Caco-2 (cell line): ENCODE measurements around the gene PXMP4. TPM values are rescaled to one million over a fixed set of nuclear protein-coding genes. Genes with fewer than 3 reads are reported as not detected.
"Not testable (repeated sequence)": the region's sequence is repeated elsewhere in the genome, so short reads cannot be mapped to it uniquely, and the experiment has no call there.

Experiments
- BruUV-seq: library from RNA; stranded (reverse); fragments of 400-500 nt; replicated peaks from 2 replicates; lab custom pipeline; 2021; lab: Mats Ljungman, UMichigan
- CTCF ChIA-PET: fragments of 300-600 bp; sonication (Branson Sonifier 250); formaldehyde crosslinking; loops from one replicate; lab custom pipeline; 2022; ENCODE audit warnings: antibody characterized with exemption; lab: Charles Lee
- POLR2A ChIA-PET: fragments of 300-600 bp; sonication (Branson Sonifier 250); formaldehyde crosslinking; loops from one replicate; lab custom pipeline; 2022; ENCODE audit warnings: antibody characterized with exemption; lab: Charles Lee
- DNase-seq, 2 experiments: peaks; one replicate each; pipeline versions ENCODE4 v3.0.0 to v3.0.0-alpha.2; 2020 to 2022
- H3K27me3 ChIP-seq: replicated peaks from 2 replicates; pipeline ENCODE4 v1.6.0; 2011; ENCODE audit warnings: low read length; ENCODE audit not compliant: control insufficient read depth, insufficient read depth
- H3K36me3 ChIP-seq: 2 replicates; pipeline ENCODE4 v1.5.1; 2011; ENCODE audit warnings: low read length; ENCODE audit not compliant: control insufficient read depth, insufficient read depth
- H3K4me1 ChIP-seq: fragments of 250-450 bp; sonication (Bioruptor Pico); 2 replicates; pipeline ENCODE4 v1.5.1; 2020; ENCODE audit warnings: mild to moderate bottlenecking
- H3K4me3 ChIP-seq: 2 replicates; pipeline ENCODE4 v1.5.1; 2011; ENCODE audit warnings: low read depth, mild to moderate bottlenecking, control low read depth, low read length
- H3K9me3 ChIP-seq: fragments of 250-450 bp; sonication (Bioruptor Pico); 2 replicates; pipeline ENCODE4 v1.5.1; 2020; ENCODE audit warnings: mild to moderate bottlenecking, moderate library complexity
- H3K27ac Mint-ChIP-seq: one replicate; pipeline ENCODE4 v1.8.0; 2022; ENCODE audit warnings: mixed read lengths; ENCODE audit not compliant: unreplicated experiment
- H3K27me3 Mint-ChIP-seq: one replicate; pipeline ENCODE4 v1.8.0; 2022; ENCODE audit warnings: mixed read lengths; ENCODE audit not compliant: insufficient read depth, unreplicated experiment
- H3K36me3 Mint-ChIP-seq: one replicate; pipeline ENCODE4 v1.8.0; 2022; ENCODE audit warnings: mild to moderate bottlenecking, mixed read lengths; ENCODE audit not compliant: insufficient read depth, unreplicated experiment
- H3K4me1 Mint-ChIP-seq: one replicate; pipeline ENCODE4 v1.8.0; 2022; ENCODE audit warnings: low read depth, mixed read lengths; ENCODE audit not compliant: unreplicated experiment
- H3K4me3 Mint-ChIP-seq: one replicate; pipeline ENCODE4 v1.8.0; 2022; ENCODE audit warnings: mild to moderate bottlenecking, moderate library complexity, mixed read lengths; ENCODE audit not compliant: unreplicated experiment
- H3K9me3 Mint-ChIP-seq: one replicate; pipeline ENCODE4 v1.8.0; 2022; ENCODE audit warnings: mixed read lengths; ENCODE audit not compliant: unreplicated experiment
- intact Hi-C: fragments of 100-400 bp; cut with micrococcal nuclease; formaldehyde crosslinking; loops from one replicate; pipeline ENCODE4 v1.10.0; 2022; ENCODE audit not compliant: unreplicated experiment
- total RNA-seq: library from RNA; stranded (reverse); gene quantifications from 2 replicates; pipeline ENCODE4 v1.2.3, GENCODE V29; 2022
- TF ChIP-seq, protein P1 (sequence below), 2 experiments: fragments of 200-600 bp in 1 of 2; IDR thresholded peaks; 1 replicate in 1 of 2; 2 replicates in 1 of 2; pipeline versions ENCODE4 v1.5.1 to v1.8.0; 2011 to 2022; ENCODE audit warnings: antibody characterized with exemption in 1 of 2, control low read depth in 1 of 2, inconsistent platforms in 1 of 2, low read depth in 1 of 2, low read length in 1 of 2, mild to moderate bottlenecking in 1 of 2, moderate library complexity in 1 of 2; ENCODE audit not compliant: insufficient read depth in 1 of 2, severe bottlenecking in 1 of 2, unreplicated experiment in 1 of 2

PXMP4 gene
- total RNA-seq, 1 experiment from 2014 or later = 39.5 TPM

- H3K27ac Mint-ChIP-seq = no peak overlapping the region
Observed at GRCh38 chr20:33703498-33704137, 16.5 kb downstream of the PXMP4 start.

GRCh38 chr20:33702861-33703260 is 17.2 kb downstream of the PXMP4 start:
- H3K27me3 ChIP-seq = no peaks in the 10 kb centered on the region
- intact Hi-C loops = no loop called here
- H3K9me3 Mint-ChIP-seq = peaks cover 29% of the 10 kb centered on the region
- DNase-seq = no peak
- TF ChIP-seq, protein P1, sequence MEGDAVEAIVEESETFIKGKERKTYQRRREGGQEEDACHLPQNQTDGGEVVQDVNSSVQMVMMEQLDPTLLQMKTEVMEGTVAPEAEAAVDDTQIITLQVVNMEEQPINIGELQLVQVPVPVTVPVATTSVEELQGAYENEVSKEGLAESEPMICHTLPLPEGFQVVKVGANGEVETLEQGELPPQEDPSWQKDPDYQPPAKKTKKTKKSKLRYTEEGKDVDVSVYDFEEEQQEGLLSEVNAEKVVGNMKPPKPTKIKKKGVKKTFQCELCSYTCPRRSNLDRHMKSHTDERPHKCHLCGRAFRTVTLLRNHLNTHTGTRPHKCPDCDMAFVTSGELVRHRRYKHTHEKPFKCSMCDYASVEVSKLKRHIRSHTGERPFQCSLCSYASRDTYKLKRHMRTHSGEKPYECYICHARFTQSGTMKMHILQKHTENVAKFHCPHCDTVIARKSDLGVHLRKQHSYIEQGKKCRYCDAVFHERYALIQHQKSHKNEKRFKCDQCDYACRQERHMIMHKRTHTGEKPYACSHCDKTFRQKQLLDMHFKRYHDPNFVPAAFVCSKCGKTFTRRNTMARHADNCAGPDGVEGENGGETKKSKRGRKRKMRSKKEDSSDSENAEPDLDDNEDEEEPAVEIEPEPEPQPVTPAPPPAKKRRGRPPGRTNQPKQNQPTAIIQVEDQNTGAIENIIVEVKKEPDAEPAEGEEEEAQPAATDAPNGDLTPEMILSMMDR (IDR thresholded peaks at IDR 0.05; ENCODE audit: insufficient read depth in 1 of 2, low read depth in 1 of 2, low read length in 1 of 2, severe bottlenecking in 1 of 2, unreplicated experiment in 1 of 2) = no peak
- POLR2A ChIA-PET = no interaction called here
- no peak overlapping the region for H3K27ac Mint-ChIP-seq
- no peaks in the 10 kb centered on the region for H3K4me1 Mint-ChIP-seq
- CTCF ChIA-PET = no interaction called here
- no TSS peak for BruUV-seq
- H3K4me3 ChIP-seq = no peak overlapping the region
- no peaks in the 10 kb centered on the region for H3K27me3 Mint-ChIP-seq
- H3K4me3 Mint-ChIP-seq = no peak overlapping the region
- peaks cover 26% of the 10 kb centered on the region for H3K36me3 Mint-ChIP-seq
- H3K36me3 ChIP-seq = no peaks in the 10 kb centered on the region
- H3K9me3 ChIP-seq = peaks cover 25% of the 10 kb centered on the region
- H3K4me1 ChIP-seq = no peaks in the 10 kb centered on the region

More at GRCh38 chr20:33703498-33704137, 16.5 kb downstream of the PXMP4 start:
- Histone ChIP-seq H3K9me3 (peaks cover 18% of the 10 kb centered on the region), H3K27me3 (no peaks in the 10 kb centered on the region), H3K4me3 (no peak overlapping the region), H3K4me1 (no peaks in the 10 kb centered on the region), H3K36me3 (no peaks in the 10 kb centered on the region)
- Mint-ChIP-seq H3K27me3 (no peaks in the 10 kb centered on the region), H3K9me3 (peaks cover 21% of the 10 kb centered on the region), H3K36me3 (peaks cover 26% of the 10 kb centered on the region), H3K4me1 (no peaks in the 10 kb centered on the region), H3K4me3 (no peak overlapping the region)
- intact Hi-C loops = no loop called here
- ChIA-PET CTCF (interaction anchor here (1.5 kb wide), 1 partner anchor 29 kb away, joined by 3 read pairs; no protein-coding TSS in a partner anchor), POLR2A (interaction anchor here (0.6 kb wide), 1 partner anchor 1631 kb away, joined by 16 read pairs; no protein-coding TSS in a partner anchor)
- DNase-seq = no peak
- TF ChIP-seq, protein P1 (IDR thresholded peaks at IDR 0.05; ENCODE audit: insufficient read depth in 1 of 2, low read depth in 1 of 2, low read length in 1 of 2, severe bottlenecking in 1 of 2, unreplicated experiment in 1 of 2) = no peak
- BruUV-seq = no TSS peak

GRCh38 chr20:33701629-33702450 is 18.3 kb downstream of the PXMP4 start:
- peak overlapping the region; percentile 49 for H3K27ac Mint-ChIP-seq
- Histone ChIP-seq H3K9me3 (peaks cover 25% of the 10 kb centered on the region), H3K36me3 (no peaks in the 10 kb centered on the region), H3K27me3 (no peaks in the 10 kb centered on the region), H3K4me1 (no peaks in the 10 kb centered on the region), H3K4me3 (no peak overlapping the region)
- H3K4me1 Mint-ChIP-seq = no peaks in the 10 kb centered on the region
- H3K9me3 Mint-ChIP-seq = peaks cover 38% of the 10 kb centered on the region
- TF ChIP-seq, protein P1 (IDR thresholded peaks at IDR 0.05; ENCODE audit: insufficient read depth in 1 of 2, low read depth in 1 of 2, low read length in 1 of 2, severe bottlenecking in 1 of 2, unreplicated experiment in 1 of 2) = no peak
- CTCF ChIA-PET = no interaction called here
- intact Hi-C loops = no loop called here
- POLR2A ChIA-PET = no interaction called here
- H3K27me3 Mint-ChIP-seq = no peaks in the 10 kb centered on the region
- no TSS peak for BruUV-seq
- H3K36me3 Mint-ChIP-seq = peaks cover 20% of the 10 kb centered on the region
- no peak overlapping the region for H3K4me3 Mint-ChIP-seq
- DNase-seq = no peak

DNA sequence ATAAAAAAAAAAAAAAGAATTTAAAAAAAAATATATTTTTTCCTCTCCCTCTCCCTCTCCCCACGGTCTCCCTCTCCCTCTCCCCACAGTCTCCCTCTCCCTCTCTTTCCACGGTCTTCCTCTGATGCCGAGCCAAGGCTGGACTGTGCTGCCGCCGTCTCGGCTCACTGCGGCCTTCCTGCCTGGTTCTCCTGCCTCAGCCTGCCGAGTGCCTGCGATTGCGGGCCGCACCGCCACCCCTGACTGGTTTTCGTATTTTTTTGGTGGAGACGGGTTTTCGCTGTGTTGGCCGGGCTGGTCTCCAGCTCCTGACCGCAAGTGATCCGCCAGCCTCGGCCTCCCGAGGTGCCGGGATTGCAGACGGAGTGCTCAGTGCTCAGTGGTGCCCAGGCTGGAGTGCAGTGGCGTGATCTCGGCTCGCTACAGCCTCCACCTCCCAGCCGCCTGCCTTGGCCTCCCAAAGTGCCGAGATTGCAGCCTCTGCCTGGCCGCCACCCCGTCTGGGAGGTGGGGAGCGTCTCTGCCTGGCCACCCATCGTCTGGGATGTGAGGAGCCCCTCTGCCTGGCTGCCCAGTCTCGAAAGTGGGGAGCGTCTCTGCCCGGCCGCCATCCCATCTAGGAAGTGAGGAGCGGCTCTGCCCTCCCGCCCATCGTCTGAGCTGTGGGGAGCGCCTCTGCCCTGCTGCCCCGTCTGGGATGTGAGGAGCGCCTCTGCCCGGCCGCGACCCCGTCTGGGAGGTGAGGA is 19.2 kb downstream of the PXMP4 start:
- peaks cover 38% of the 10 kb centered on the region for H3K9me3 Mint-ChIP-seq

More for the DNA sequence above, 19.2 kb downstream of the PXMP4 start:
- H3K4me3 ChIP-seq, intact Hi-C loops, H3K27ac Mint-ChIP-seq, H3K27me3 ChIP-seq, H3K27me3 Mint-ChIP-seq, H3K36me3 ChIP-seq, DNase-seq, H3K4me1 ChIP-seq, H3K4me3 Mint-ChIP-seq, H3K4me1 Mint-ChIP-seq, CTCF ChIA-PET, BruUV-seq, POLR2A ChIA-PET: not testable (repeated sequence)
- H3K9me3 ChIP-seq = peaks cover 25% of the 10 kb centered on the region
- peaks cover 20% of the 10 kb centered on the region for H3K36me3 Mint-ChIP-seq
